ENCODE data around the gene CCDC134. TPM values are rescaled to one million over a fixed set of nuclear protein-coding genes. Genes with fewer than 3 reads are reported as not detected.

CCDC134 gene
- total and polyA plus RNA-seq, 2 of the 8 experiments (the other 6 are each of a cell fraction or from before 2014, with no cell fraction given) = 7.7 to 20.0 TPM

DNA sequence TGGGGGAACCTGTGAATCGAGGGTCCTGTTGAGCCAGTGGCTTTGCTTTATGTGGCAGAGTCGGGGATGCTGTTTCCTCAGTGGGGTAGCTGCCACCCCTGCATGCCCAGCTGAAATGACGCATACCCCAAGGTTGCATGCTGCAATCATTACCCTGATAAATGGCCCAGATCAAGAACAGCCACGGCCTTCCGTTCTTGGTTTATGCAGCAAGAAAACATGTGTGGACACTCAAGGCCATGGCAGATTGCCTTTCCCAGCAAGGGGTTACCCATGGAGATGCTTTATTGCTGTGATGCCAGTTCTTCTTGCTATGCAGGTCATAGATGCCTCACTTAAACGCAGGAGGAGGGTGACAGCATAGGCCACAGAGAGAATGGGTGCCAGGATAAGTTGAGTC is 18.1 kb downstream of the CCDC134 start (continued):
- TF ChIP-seq, protein P1, sequence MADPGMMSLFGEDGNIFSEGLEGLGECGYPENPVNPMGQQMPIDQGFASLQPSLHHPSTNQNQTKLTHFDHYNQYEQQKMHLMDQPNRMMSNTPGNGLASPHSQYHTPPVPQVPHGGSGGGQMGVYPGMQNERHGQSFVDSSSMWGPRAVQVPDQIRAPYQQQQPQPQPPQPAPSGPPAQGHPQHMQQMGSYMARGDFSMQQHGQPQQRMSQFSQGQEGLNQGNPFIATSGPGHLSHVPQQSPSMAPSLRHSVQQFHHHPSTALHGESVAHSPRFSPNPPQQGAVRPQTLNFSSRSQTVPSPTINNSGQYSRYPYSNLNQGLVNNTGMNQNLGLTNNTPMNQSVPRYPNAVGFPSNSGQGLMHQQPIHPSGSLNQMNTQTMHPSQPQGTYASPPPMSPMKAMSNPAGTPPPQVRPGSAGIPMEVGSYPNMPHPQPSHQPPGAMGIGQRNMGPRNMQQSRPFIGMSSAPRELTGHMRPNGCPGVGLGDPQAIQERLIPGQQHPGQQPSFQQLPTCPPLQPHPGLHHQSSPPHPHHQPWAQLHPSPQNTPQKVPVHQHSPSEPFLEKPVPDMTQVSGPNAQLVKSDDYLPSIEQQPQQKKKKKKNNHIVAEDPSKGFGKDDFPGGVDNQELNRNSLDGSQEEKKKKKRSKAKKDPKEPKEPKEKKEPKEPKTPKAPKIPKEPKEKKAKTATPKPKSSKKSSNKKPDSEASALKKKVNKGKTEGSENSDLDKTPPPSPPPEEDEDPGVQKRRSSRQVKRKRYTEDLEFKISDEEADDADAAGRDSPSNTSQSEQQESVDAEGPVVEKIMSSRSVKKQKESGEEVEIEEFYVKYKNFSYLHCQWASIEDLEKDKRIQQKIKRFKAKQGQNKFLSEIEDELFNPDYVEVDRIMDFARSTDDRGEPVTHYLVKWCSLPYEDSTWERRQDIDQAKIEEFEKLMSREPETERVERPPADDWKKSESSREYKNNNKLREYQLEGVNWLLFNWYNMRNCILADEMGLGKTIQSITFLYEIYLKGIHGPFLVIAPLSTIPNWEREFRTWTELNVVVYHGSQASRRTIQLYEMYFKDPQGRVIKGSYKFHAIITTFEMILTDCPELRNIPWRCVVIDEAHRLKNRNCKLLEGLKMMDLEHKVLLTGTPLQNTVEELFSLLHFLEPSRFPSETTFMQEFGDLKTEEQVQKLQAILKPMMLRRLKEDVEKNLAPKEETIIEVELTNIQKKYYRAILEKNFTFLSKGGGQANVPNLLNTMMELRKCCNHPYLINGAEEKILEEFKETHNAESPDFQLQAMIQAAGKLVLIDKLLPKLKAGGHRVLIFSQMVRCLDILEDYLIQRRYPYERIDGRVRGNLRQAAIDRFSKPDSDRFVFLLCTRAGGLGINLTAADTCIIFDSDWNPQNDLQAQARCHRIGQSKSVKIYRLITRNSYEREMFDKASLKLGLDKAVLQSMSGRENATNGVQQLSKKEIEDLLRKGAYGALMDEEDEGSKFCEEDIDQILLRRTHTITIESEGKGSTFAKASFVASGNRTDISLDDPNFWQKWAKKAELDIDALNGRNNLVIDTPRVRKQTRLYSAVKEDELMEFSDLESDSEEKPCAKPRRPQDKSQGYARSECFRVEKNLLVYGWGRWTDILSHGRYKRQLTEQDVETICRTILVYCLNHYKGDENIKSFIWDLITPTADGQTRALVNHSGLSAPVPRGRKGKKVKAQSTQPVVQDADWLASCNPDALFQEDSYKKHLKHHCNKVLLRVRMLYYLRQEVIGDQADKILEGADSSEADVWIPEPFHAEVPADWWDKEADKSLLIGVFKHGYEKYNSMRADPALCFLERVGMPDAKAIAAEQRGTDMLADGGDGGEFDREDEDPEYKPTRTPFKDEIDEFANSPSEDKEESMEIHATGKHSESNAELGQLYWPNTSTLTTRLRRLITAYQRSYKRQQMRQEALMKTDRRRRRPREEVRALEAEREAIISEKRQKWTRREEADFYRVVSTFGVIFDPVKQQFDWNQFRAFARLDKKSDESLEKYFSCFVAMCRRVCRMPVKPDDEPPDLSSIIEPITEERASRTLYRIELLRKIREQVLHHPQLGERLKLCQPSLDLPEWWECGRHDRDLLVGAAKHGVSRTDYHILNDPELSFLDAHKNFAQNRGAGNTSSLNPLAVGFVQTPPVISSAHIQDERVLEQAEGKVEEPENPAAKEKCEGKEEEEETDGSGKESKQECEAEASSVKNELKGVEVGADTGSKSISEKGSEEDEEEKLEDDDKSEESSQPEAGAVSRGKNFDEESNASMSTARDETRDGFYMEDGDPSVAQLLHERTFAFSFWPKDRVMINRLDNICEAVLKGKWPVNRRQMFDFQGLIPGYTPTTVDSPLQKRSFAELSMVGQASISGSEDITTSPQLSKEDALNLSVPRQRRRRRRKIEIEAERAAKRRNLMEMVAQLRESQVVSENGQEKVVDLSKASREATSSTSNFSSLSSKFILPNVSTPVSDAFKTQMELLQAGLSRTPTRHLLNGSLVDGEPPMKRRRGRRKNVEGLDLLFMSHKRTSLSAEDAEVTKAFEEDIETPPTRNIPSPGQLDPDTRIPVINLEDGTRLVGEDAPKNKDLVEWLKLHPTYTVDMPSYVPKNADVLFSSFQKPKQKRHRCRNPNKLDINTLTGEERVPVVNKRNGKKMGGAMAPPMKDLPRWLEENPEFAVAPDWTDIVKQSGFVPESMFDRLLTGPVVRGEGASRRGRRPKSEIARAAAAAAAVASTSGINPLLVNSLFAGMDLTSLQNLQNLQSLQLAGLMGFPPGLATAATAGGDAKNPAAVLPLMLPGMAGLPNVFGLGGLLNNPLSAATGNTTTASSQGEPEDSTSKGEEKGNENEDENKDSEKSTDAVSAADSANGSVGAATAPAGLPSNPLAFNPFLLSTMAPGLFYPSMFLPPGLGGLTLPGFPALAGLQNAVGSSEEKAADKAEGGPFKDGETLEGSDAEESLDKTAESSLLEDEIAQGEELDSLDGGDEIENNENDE (IDR thresholded peaks at IDR 0.05; ENCODE audit: insufficient replicate concordance, low read length) = no peak
- TF ChIP-seq, protein P2, sequence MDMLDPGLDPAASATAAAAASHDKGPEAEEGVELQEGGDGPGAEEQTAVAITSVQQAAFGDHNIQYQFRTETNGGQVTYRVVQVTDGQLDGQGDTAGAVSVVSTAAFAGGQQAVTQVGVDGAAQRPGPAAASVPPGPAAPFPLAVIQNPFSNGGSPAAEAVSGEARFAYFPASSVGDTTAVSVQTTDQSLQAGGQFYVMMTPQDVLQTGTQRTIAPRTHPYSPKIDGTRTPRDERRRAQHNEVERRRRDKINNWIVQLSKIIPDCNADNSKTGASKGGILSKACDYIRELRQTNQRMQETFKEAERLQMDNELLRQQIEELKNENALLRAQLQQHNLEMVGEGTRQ (IDR thresholded peaks at IDR 0.05; ENCODE audit: low read length) = no peak
- TF ChIP-seq JUN (IDR thresholded peaks at IDR 0.05; ENCODE audit: low read depth, low read length) (no peak), EZH2 (IDR thresholded peaks at IDR 0.05; ENCODE audit: low read depth, low read length, severe bottlenecking) (no peak), HDAC2 (IDR thresholded peaks at IDR 0.05; ENCODE audit: borderline replicate concordance in 1 of 2, low read depth in 2 of 2, low read length in 2 of 2) (no peak), POU5F1 (IDR thresholded peaks at IDR 0.05; ENCODE audit: low read depth, low read length) (no peak), HDAC6 (IDR thresholded peaks at IDR 0.05; ENCODE audit: low read depth, low read length) (no peak)
- TF ChIP-seq, protein P3, sequence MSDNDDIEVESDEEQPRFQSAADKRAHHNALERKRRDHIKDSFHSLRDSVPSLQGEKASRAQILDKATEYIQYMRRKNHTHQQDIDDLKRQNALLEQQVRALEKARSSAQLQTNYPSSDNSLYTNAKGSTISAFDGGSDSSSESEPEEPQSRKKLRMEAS (IDR thresholded peaks at IDR 0.05) = no peak

Measured in H1 (cell line).